Neural progenitor cell (in vitro differentiated cells): ENCODE data around the gene RASSF3.

Experiments used
- EZH2 ChIP-seq: fragments of 200-600 bp; sonication (generic); IDR thresholded peaks from 2 replicates; pipeline ENCODE4 v1.6.1; 2017; ENCODE audit warnings: antibody characterized with exemption, mild to moderate bottlenecking, moderate library complexity
- EZH2phosphoT487 ChIP-seq: fragments of 200-600 bp; sonication (generic); IDR thresholded peaks from 2 replicates; pipeline ENCODE4 v1.6.1; 2017; ENCODE audit warnings: antibody characterized with exemption
- TF ChIP-seq, protein P1 (sequence below): fragments of 200-600 bp; sonication (generic); IDR thresholded peaks from 2 replicates; pipeline ENCODE4 v1.5.1; 2017; ENCODE audit warnings: antibody characterized with exemption, mild to moderate bottlenecking

DNA sequence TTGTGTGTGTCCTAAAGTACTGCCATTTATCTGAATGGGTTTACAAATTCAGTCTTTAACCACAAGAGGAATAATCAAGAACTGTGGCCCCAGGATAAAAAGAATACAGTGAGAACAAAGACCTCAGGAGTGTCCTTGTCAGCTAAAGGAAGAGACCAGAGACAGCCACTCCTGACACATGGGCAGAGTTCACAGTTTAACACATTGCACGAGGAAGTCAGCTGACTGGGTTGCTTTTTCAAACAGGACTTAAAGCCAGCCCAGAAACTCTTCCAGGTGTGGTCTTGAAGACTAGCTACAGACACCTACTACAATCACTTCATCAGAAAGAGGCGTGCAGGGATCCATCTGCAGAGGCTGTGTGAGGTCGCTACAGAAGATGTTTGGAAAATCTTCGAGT, 106.1 kb downstream of the RASSF3 start:
- TF ChIP-seq, protein P1, sequence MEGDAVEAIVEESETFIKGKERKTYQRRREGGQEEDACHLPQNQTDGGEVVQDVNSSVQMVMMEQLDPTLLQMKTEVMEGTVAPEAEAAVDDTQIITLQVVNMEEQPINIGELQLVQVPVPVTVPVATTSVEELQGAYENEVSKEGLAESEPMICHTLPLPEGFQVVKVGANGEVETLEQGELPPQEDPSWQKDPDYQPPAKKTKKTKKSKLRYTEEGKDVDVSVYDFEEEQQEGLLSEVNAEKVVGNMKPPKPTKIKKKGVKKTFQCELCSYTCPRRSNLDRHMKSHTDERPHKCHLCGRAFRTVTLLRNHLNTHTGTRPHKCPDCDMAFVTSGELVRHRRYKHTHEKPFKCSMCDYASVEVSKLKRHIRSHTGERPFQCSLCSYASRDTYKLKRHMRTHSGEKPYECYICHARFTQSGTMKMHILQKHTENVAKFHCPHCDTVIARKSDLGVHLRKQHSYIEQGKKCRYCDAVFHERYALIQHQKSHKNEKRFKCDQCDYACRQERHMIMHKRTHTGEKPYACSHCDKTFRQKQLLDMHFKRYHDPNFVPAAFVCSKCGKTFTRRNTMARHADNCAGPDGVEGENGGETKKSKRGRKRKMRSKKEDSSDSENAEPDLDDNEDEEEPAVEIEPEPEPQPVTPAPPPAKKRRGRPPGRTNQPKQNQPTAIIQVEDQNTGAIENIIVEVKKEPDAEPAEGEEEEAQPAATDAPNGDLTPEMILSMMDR: no peak
- TF ChIP-seq EZH2phosphoT487 (no peak), EZH2 (no peak)
